ENCODE results near the gene WNK1. TPM values are rescaled to one million over a fixed set of nuclear protein-coding genes. Genes with fewer than 3 reads are reported as not detected.

Gene WNK1
- total RNA-seq, 2 experiments from 2014 or later: 84.1 to 131 TPM

DNA sequence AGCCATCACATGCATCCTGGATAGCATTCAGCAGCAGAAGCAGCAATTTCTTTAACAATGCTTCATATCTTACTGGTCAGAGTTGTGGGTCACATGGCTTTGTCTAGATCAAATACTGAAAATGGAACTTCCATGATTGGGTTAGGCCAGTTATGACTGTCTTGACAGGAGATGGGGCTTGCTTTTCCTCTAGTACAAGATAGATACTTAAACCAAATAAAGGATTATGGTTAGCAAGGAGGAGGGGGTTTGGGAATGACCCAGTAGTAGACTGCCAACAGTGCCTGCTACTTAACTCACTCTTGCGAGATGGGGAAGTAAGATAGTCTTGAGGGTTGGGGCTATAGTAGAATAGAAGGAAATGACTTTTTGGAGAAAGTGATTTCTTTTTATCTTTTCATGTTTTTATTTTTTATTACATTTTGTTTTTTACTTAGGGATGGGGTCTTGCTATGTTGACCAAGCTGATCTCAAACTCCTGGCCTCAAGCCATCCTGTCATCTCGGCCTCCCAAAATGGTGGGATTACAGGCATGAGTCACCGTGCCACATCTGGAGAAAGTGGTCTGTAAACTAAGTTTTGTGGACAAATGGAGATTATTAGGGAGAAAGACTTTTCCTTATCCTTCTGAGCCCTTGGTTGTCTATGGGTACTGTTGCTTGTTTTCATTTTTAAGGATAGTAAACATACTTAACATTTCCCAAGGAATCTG is 37.6 kb downstream of the WNK1 start:
- ChIA-PET CTCF (ENCODE audit: unreplicated experiment) (no interaction called here), POLR2A (interaction anchor here (1.2 kb wide), 1 partner anchor 10 kb away, joined by 3 read pairs; no protein-coding TSS in a partner anchor)
- H3K4me1 ChIP-seq (ENCODE audit: insufficient read depth, low read length, poor library complexity, severe bottlenecking): peaks cover 5% of the 10 kb centered on the region
- no peak overlapping the region for H3K27ac ChIP-seq (ENCODE audit: low read depth, low read length, poor library complexity, severe bottlenecking)
- H3K36me3 ChIP-seq (ENCODE audit: insufficient read depth, low read length): peaks cover 13% of the 10 kb centered on the region
- TF ChIP-seq, protein P1, sequence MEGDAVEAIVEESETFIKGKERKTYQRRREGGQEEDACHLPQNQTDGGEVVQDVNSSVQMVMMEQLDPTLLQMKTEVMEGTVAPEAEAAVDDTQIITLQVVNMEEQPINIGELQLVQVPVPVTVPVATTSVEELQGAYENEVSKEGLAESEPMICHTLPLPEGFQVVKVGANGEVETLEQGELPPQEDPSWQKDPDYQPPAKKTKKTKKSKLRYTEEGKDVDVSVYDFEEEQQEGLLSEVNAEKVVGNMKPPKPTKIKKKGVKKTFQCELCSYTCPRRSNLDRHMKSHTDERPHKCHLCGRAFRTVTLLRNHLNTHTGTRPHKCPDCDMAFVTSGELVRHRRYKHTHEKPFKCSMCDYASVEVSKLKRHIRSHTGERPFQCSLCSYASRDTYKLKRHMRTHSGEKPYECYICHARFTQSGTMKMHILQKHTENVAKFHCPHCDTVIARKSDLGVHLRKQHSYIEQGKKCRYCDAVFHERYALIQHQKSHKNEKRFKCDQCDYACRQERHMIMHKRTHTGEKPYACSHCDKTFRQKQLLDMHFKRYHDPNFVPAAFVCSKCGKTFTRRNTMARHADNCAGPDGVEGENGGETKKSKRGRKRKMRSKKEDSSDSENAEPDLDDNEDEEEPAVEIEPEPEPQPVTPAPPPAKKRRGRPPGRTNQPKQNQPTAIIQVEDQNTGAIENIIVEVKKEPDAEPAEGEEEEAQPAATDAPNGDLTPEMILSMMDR (conservative IDR thresholded peaks at IDR 0.05; ENCODE audit: low read length): no peak
- H3K9me3 ChIP-seq (ENCODE audit: low read length): no peaks in the 10 kb centered on the region
- BruUV-seq (replicated peaks): no TSS peak
- DNase-seq (ENCODE audit: low spot score): no peak
- no peak overlapping the region for H3K4me3 ChIP-seq (ENCODE audit: low read depth, low read length, poor library complexity, severe bottlenecking)
- H3K9me2 ChIP-seq (ENCODE audit: insufficient read depth, low read length): no peaks in the 10 kb centered on the region
- H2AFZ ChIP-seq (ENCODE audit: low read length): no peak overlapping the region
- H3K4me2 ChIP-seq (ENCODE audit: low read length): no peak overlapping the region
- H3K79me2 ChIP-seq (ENCODE audit: insufficient read depth, low read depth, low read length): peaks cover 91% of the 10 kb centered on the region
- intact Hi-C loops (cut with micrococcal nuclease; ENCODE audit: unreplicated experiment): no loop called here
- H4K20me1 ChIP-seq (ENCODE audit: insufficient read depth, low read length): peaks cover 8% of the 10 kb centered on the region; the same call in 1 of the 2 replicates

DNA sequence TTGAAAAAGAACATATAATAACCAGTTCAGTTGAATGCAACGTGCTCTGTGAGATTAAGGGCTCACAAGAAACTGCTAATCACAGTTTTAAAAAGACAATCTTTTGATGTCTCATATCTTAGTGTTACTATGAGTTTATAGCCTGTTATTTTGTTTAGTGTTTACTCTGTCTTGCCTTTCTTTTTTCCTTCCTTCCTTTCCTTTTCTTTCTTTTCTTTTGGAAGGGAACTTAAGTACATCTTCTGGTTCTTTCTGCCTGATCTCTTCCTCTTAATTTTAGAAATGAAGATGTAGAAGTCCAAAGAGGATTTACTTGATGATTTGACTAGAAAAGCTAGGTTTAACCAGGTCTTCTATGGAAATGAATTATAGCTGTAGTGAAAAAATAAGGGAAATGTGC is 38.2 kb downstream of the WNK1 start:
- Histone ChIP-seq H2AFZ (ENCODE audit: low read length) (no peak overlapping the region), H3K79me2 (ENCODE audit: insufficient read depth, low read depth, low read length) (peaks cover 93% of the 10 kb centered on the region), H3K4me2 (ENCODE audit: low read length) (no peak overlapping the region), H4K20me1 (ENCODE audit: insufficient read depth, low read length) (peaks cover 8% of the 10 kb centered on the region; the same call in 1 of the 2 replicates), H3K36me3 (ENCODE audit: insufficient read depth, low read length) (peaks cover 13% of the 10 kb centered on the region), H3K4me3 (ENCODE audit: low read depth, low read length, poor library complexity, severe bottlenecking) (no peak overlapping the region), H3K9me2 (ENCODE audit: insufficient read depth, low read length) (no peaks in the 10 kb centered on the region), H3K4me1 (ENCODE audit: insufficient read depth, low read length, poor library complexity, severe bottlenecking) (peaks cover 5% of the 10 kb centered on the region), H3K27ac (ENCODE audit: low read depth, low read length, poor library complexity, severe bottlenecking) (no peak overlapping the region), H3K9me3 (ENCODE audit: low read length) (no peaks in the 10 kb centered on the region)
- DNase-seq (ENCODE audit: low spot score): no peak
- no peak for TF ChIP-seq EZH2phosphoT487 (IDR thresholded peaks at IDR 0.05; ENCODE audit: borderline replicate concordance, low read depth, low read length)
- TF ChIP-seq, protein P1 (conservative IDR thresholded peaks at IDR 0.05; ENCODE audit: low read length): no peak
- ChIA-PET POLR2A (interaction anchor here (0.6 to 1.5 kb wide), 3 partner anchors 9 to 148 kb away, joined by 3 to 4 read pairs (median 4); no protein-coding TSS in a partner anchor), CTCF (ENCODE audit: unreplicated experiment) (no interaction called here)
- no TSS peak for BruUV-seq (replicated peaks)
- intact Hi-C loops (cut with micrococcal nuclease; ENCODE audit: unreplicated experiment): no loop called here

DNA sequence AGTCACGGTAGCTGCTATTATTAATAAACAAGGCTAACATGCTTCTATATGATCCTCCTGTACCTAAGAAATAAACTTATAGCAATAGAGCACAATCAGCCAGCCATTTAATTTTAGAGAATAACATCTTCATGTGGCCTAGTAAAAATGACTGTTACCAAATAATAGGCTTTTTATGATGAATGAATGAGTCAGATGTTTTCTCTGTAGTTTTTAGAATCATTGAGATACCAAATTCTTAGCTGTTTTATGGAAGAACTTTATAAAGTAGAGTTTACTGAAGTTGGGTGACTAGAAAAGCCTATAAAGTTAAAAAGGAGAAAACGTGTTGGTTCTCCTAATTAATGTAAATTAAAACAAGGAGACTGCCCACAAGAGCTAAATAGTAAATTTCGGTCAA is 40.7 kb downstream of the WNK1 start:
- CTCF ChIA-PET (ENCODE audit: unreplicated experiment): no interaction called here
- Histone ChIP-seq H3K36me3 (ENCODE audit: insufficient read depth, low read length) (peaks cover 4% of the 10 kb centered on the region; the same call in 1 of the 2 replicates), H3K27ac (ENCODE audit: low read depth, low read length, poor library complexity, severe bottlenecking) (no peak overlapping the region), H3K4me1 (ENCODE audit: insufficient read depth, low read length, poor library complexity, severe bottlenecking) (peaks cover 5% of the 10 kb centered on the region), H3K4me2 (ENCODE audit: low read length) (no peak overlapping the region), H3K4me3 (ENCODE audit: low read depth, low read length, poor library complexity, severe bottlenecking) (no peak overlapping the region), H4K20me1 (ENCODE audit: insufficient read depth, low read length) (peaks cover 8% of the 10 kb centered on the region; the same call in 1 of the 2 replicates), H2AFZ (ENCODE audit: low read length) (no peak overlapping the region), H3K79me2 (ENCODE audit: insufficient read depth, low read depth, low read length) (peaks cover 89% of the 10 kb centered on the region), H3K9me3 (ENCODE audit: low read length) (no peaks in the 10 kb centered on the region), H3K9me2 (ENCODE audit: insufficient read depth, low read length) (no peaks in the 10 kb centered on the region)
- DNase-seq (ENCODE audit: low spot score): no peak
- intact Hi-C loops (cut with micrococcal nuclease; ENCODE audit: unreplicated experiment): no loop called here
- POLR2A ChIA-PET: no interaction called here
- TF ChIP-seq, protein P1 (conservative IDR thresholded peaks at IDR 0.05; ENCODE audit: low read length): no peak
- no peak for TF ChIP-seq EZH2phosphoT487 (IDR thresholded peaks at IDR 0.05; ENCODE audit: borderline replicate concordance, low read depth, low read length)
- no TSS peak for BruUV-seq (replicated peaks)
